GM18909 (cell line): ENCODE measurements around the gene BTN1A1.

Source experiments
- ATAC-seq: cut with Tn5 transposase; IDR thresholded peaks from one replicate; pipeline ENCODE4 v1.9.1; 2021; ENCODE audit warnings: mild to moderate bottlenecking; ENCODE audit not compliant: unreplicated experiment, poor library complexity

BTN1A1 gene

DNA sequence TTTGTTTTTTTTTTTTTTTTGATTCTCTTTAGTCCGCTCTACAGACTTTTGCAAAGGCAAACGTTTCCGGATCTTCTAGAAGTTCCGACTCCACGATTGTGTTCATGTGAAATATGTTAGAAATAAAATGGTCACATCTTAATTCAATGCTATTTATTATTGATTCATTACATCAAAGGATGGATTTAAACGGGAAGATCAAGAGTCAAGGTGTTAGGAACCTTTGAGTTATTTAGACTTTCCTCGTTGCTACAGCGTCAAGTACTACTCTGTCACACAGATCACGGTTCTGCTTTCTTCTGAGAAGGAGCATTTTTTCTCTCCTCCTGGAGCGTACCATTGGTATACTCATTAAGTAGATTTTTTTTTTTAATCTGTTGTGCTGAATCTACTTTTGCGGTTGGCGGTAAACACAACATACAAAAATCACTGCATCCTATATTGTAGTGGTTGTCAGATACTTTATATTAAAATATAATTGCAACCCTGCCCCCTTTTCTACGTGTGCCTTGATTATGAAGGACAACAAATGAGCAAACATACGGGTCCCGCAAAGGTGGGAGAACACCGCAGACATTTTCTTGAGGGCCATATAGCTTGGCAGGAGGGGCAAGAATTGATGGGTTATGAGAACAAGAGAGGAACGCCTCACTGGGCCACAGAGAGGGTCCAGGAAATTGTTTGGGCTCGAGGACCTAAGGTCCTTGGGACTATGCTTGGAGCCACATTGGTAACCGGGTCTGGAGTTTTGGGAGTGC lies 55.6 kb downstream of the BTN1A1 start:
- no peak for ATAC-seq

DNA sequence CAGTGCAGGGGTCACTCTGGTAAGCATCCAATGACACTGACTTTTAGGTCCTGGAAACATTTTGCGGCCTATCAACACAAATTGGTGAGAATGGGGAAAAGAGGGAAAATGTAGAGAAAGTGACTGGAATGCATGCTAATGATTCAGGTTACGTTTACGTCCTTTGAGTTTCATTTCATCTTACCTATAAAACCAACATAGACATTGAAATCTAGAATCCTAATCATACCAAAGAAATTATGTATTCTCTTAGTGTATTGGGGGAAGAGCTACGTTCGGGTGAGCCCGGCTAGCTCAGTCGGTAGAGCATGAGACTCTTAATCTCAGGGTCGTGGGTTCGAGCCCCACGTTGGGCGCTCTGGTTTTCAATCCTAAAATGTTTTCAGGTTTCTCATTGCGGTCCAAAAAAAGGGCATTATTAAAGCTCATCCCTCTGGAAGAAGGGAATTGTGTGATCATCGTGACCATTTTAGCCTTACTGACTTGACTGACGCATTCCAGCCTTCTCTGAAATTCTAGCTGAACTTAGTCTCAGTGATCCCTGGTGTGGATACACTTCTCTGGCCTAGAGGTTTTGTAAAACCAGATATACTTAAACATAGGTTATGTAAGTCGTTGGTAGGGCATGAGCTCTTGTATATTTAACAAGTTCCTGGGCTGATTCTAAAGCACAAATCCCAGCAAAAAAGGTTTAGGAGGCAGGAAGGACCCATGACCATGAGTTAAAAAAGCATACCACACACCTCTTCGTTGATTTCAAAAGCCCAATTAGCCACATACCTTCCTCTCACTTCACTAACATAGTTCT lies 56.4 kb downstream of the BTN1A1 start:
- no peak for ATAC-seq
